ENCODE data around the gene PPM1F. TPM values are rescaled to one million over a fixed set of nuclear protein-coding genes. Genes with fewer than 3 reads are reported as not detected.

PPM1F gene
- total RNA-seq, 1 experiment from 2014 or later, result 54.8 TPM

GRCh38 chr22:21970800-21971617 lies 18.4 kb upstream of the PPM1F start:
- Histone ChIP-seq H3K36me3 (peaks cover 99% of the 10 kb centered on the region), H3K27ac (no peak overlapping the region), H3K4me3 (no peak overlapping the region), H3K9me3 (replicated peaks) (no peaks in the 10 kb centered on the region), H3K27me3 (replicated peaks) (no peaks in the 10 kb centered on the region), H3K4me1 (replicated peaks) (no peaks in the 10 kb centered on the region)
- DNase-seq (ENCODE audit: low read depth in 1 of 2, low spot score in 2 of 2), result no peak

DNA sequence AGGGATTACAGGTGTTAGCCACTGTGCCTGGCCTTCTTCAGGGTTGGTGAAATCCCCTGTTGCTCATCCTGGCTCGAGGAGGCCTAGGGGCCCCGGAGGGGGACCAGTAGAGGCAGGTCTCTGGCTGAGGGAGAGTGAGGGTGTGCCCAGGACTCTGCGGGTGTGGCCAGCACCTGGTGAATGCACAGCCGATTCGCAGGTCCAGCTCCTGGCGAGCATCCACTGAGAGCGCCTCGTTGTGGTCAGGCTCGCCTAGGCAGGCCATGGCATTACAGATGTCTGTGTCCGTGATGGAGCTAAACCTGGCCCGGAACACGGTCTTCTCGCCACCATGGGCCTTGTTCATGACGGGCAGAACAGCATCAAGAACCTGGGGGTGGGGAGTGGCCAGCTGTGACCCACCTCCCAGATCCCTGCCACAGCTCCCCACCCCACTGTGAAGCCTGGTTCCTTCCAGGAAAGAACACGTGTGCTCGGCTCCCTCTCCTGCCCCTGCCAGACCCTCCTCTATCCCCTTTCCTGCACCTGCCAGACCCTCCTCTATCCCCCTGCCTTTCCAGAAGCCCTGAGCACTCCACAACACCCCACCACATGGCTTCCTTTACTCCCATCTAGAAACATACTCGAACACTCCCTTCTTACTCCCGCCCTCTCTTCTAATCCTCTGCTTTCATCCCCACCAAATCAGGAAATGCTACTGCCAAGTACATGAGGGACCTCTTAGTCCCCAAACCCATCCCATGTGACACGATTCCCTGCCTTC lies 17.6 kb upstream of the PPM1F start:
- Histone ChIP-seq H3K9me3 (replicated peaks) (no peaks in the 10 kb centered on the region), H3K36me3 (peaks cover 94% of the 10 kb centered on the region), H3K27ac (no peak overlapping the region), H3K4me1 (replicated peaks) (no peaks in the 10 kb centered on the region), H3K27me3 (replicated peaks) (no peaks in the 10 kb centered on the region), H3K4me3 (no peak overlapping the region)
- no peak for DNase-seq (ENCODE audit: low read depth in 1 of 2, low spot score in 2 of 2)

DNA sequence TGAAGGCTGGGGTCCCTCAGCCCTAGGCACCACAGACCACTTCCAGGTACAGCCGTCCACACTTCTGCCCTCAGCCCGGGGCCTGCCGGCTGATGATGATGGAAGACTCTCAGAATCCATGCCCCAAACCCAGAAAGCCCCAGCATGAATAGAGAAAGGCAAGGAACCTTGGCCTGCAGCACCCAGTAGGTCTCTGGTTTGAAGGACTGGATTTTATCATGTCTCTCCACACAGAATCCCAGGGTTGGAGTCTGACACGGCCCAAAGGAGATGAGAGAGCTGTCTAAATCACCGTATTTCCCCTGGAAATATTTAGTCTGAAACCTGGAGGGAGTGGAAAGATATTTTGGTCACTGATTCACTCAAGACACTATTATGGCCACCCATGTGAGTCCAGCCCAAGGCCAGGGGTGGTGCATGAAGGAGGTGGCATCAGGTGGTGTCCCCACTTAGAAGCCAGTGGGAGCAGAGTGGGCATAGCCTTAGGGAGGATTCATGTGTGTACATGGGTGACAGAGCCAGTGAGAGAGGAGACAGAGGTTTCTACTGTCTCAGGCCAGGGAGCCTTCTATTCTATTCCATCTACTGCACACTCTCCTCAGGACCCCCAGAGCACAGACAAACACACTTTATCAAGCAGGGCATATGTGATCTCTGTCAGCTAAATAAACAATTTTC lies 15.9 kb upstream of the PPM1F start:
- peaks cover 94% of the 10 kb centered on the region for H3K36me3 ChIP-seq
- no peaks in the 10 kb centered on the region for H3K4me1 ChIP-seq (replicated peaks)
- DNase-seq (ENCODE audit: low read depth in 1 of 2, low spot score in 2 of 2), result no peak
- H3K4me3 ChIP-seq, result no peak overlapping the region
- no peak overlapping the region for H3K27ac ChIP-seq
- no peaks in the 10 kb centered on the region for H3K27me3 ChIP-seq (replicated peaks)
- H3K9me3 ChIP-seq (replicated peaks), result no peaks in the 10 kb centered on the region

DNA sequence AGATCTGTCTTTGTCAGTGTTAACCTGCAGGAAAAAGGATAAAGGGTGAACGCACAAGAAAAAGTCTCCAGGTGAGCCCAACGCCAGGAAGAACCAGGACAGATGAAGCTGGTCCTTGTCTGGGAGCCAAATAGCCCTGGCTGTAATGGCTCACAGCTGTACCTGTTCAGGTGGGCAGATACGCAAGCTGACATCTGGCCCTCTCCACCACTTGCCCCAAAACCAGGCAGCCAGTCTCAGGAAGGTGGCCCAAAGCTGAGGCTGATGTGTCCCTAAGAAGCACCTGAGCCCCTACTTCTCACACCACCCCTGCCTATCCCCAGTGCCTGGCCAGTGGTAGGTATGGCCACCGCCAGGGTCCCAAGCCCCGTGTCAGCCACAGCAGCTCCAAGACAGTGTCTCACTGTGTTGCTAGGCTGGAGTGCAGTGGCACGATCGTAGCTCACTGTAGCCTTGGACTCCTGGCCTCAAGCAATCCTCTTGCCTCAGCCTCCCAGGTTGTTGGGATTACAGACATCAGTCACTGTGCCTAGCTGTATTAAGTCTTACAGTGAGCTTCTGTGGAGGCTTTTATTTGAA lies 15.1 kb upstream of the PPM1F start:
- H3K4me3 ChIP-seq, result no peak overlapping the region
- DNase-seq (ENCODE audit: low read depth in 1 of 2, low spot score in 2 of 2), result no peak
- no peak overlapping the region for H3K27ac ChIP-seq
- peaks cover 92% of the 10 kb centered on the region for H3K36me3 ChIP-seq
- H3K4me1 ChIP-seq (replicated peaks), result no peaks in the 10 kb centered on the region
- no peaks in the 10 kb centered on the region for H3K27me3 ChIP-seq (replicated peaks)
- H3K9me3 ChIP-seq (replicated peaks), result no peaks in the 10 kb centered on the region

DNA sequence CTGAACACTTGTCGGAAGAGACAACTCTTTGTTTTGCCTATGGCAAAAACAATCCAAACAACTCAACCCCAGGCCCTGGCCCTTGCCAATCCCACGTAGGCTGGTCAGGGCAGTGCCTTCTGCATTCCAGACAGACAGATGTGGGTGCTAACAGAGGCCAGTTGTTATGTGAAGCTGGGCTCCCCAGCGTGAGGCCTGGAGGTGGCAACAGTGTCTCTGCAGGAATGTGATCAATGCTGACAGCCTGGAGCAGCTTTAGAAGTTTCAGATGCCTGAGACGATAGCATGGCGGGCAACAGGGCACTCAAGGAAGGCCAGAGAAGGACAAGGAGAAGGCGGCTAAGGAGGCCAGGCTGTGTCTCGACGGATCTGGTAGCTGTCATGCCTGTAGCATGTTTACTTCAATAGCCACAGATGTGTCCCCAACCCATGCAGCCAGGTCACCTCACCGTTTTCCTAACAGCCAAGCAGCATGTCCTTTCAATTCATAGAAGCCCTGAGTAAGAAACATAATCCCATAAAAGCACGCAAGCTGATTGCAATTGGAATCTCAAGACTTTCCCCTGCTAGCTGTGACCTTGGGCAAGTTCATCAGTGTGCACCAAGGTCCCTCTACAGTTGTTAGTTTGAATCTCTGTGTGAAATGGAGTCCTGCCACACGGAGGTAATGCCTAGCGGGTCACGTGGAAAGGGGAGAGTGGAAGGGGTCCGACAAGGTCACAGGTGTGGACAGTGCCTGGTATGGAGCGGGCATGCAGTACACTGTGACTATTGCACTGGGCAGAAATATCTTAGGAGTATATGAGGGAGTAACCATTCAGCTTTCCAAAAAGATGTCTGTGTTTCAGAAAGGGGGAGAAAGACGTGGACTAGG lies 14.2 kb upstream of the PPM1F start:
- no peaks in the 10 kb centered on the region for H3K9me3 ChIP-seq (replicated peaks)
- H3K4me3 ChIP-seq, result no peak overlapping the region
- H3K4me1 ChIP-seq (replicated peaks), result no peaks in the 10 kb centered on the region
- H3K36me3 ChIP-seq, result peaks cover 92% of the 10 kb centered on the region
- H3K27ac ChIP-seq, result no peak overlapping the region
- no peaks in the 10 kb centered on the region for H3K27me3 ChIP-seq (replicated peaks)
- no peak for DNase-seq (ENCODE audit: low read depth in 1 of 2, low spot score in 2 of 2)

GRCh38 chr22:21965762-21966288 lies 13.2 kb upstream of the PPM1F start:
- Histone ChIP-seq H3K36me3 (peaks cover 92% of the 10 kb centered on the region), H3K27ac (no peak overlapping the region), H3K27me3 (replicated peaks) (no peaks in the 10 kb centered on the region), H3K4me3 (no peak overlapping the region), H3K4me1 (replicated peaks) (no peaks in the 10 kb centered on the region), H3K9me3 (replicated peaks) (no peaks in the 10 kb centered on the region)
- no peak for DNase-seq (ENCODE audit: low read depth in 1 of 2, low spot score in 2 of 2)

- H3K9me3 ChIP-seq (replicated peaks), result no peaks in the 10 kb centered on the region
- no peak for DNase-seq (ENCODE audit: low read depth in 1 of 2, low spot score in 2 of 2)
- H3K36me3 ChIP-seq, result peaks cover 89% of the 10 kb centered on the region
- no peak overlapping the region for H3K4me3 ChIP-seq
- H3K27me3 ChIP-seq (replicated peaks), result no peaks in the 10 kb centered on the region
- H3K4me1 ChIP-seq (replicated peaks), result no peaks in the 10 kb centered on the region
- no peak overlapping the region for H3K27ac ChIP-seq
Measured at GRCh38 chr22:21964918-21965484, 12.4 kb upstream of the PPM1F start.

DNA sequence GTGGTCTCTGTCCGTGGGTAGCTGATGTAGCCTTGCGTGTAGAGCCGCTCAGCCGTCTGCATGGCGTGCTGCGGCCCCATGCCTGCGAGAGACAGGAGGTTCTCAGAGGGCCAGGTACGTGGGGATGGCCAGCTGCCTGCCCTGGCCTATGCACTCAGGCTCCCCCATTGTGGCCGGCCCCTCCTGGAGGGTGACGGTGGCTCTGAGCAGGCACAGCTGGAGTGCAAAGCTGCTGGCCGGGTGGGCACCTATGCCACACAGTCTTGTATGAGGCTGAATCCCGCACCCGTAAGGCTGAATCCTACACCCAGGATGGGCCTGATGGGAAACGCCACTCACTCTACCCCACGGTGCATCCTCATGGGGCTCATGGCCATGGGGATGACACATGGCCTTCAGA lies 11.6 kb upstream of the PPM1F start:
- no peak overlapping the region for H3K27ac ChIP-seq
- no peaks in the 10 kb centered on the region for H3K4me1 ChIP-seq (replicated peaks)
- no peaks in the 10 kb centered on the region for H3K9me3 ChIP-seq (replicated peaks)
- peaks cover 86% of the 10 kb centered on the region for H3K36me3 ChIP-seq
- no peak for DNase-seq (ENCODE audit: low read depth in 1 of 2, low spot score in 2 of 2)
- no peak overlapping the region for H3K4me3 ChIP-seq
- H3K27me3 ChIP-seq (replicated peaks), result no peaks in the 10 kb centered on the region

- no peak overlapping the region for H3K27ac ChIP-seq
- DNase-seq (ENCODE audit: low read depth in 1 of 2, low spot score in 2 of 2), result no peak
- H3K4me1 ChIP-seq (replicated peaks), result no peaks in the 10 kb centered on the region
- H3K27me3 ChIP-seq (replicated peaks), result no peaks in the 10 kb centered on the region
- H3K36me3 ChIP-seq, result peaks cover 86% of the 10 kb centered on the region
- no peak overlapping the region for H3K4me3 ChIP-seq
- no peaks in the 10 kb centered on the region for H3K9me3 ChIP-seq (replicated peaks)
Measured at GRCh38 chr22:21963790-21964211, 11.2 kb upstream of the PPM1F start.

DNA sequence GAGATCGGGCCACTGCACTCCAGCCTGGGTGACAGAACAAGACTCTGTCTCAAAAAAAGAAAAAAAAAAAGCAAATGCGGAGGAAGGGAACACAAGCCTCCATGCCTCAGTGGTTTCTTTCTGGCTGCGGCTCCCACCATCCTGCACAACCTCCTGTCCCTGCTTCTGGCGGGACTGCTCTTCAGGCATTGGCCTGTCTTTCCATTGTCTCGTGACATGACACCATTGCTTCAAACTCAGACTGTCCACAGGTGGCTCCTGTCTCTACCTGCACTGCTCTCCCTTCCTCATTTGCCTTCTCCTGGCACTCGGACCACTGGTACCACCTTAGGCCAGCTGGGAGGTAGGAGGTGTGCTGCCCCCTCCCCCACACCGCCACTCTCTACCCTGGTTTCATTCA lies 10.6 kb upstream of the PPM1F start:
- peaks cover 86% of the 10 kb centered on the region for H3K36me3 ChIP-seq
- H3K9me3 ChIP-seq (replicated peaks), result no peaks in the 10 kb centered on the region
- H3K27ac ChIP-seq, result no peak overlapping the region
- DNase-seq (ENCODE audit: low read depth in 1 of 2, low spot score in 2 of 2), result no peak
- H3K4me1 ChIP-seq (replicated peaks), result no peaks in the 10 kb centered on the region
- no peaks in the 10 kb centered on the region for H3K27me3 ChIP-seq (replicated peaks)
- no peak overlapping the region for H3K4me3 ChIP-seq

DNA sequence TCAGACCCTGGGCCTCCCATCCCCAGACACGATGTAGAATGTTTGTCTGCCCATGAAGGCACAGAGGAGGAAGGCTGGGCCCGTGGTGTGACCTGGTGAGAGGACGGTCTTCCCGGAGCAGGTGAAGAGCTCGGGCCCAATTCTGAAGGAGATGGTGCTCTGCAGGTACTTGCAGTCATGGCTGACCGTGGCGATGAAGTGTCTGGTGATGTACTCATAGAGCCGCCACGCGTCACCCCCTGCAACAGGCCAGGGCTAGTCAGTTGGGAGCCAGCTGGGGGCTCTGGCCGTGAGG lies 10.0 kb upstream of the PPM1F start:
- H3K36me3 ChIP-seq, result peaks cover 80% of the 10 kb centered on the region
- no peak overlapping the region for H3K27ac ChIP-seq
- H3K4me3 ChIP-seq, result no peak overlapping the region
- no peaks in the 10 kb centered on the region for H3K4me1 ChIP-seq (replicated peaks)
- DNase-seq (ENCODE audit: low read depth in 1 of 2, low spot score in 2 of 2), result no peak
- no peaks in the 10 kb centered on the region for H3K27me3 ChIP-seq (replicated peaks)
- no peaks in the 10 kb centered on the region for H3K9me3 ChIP-seq (replicated peaks)

DNA sequence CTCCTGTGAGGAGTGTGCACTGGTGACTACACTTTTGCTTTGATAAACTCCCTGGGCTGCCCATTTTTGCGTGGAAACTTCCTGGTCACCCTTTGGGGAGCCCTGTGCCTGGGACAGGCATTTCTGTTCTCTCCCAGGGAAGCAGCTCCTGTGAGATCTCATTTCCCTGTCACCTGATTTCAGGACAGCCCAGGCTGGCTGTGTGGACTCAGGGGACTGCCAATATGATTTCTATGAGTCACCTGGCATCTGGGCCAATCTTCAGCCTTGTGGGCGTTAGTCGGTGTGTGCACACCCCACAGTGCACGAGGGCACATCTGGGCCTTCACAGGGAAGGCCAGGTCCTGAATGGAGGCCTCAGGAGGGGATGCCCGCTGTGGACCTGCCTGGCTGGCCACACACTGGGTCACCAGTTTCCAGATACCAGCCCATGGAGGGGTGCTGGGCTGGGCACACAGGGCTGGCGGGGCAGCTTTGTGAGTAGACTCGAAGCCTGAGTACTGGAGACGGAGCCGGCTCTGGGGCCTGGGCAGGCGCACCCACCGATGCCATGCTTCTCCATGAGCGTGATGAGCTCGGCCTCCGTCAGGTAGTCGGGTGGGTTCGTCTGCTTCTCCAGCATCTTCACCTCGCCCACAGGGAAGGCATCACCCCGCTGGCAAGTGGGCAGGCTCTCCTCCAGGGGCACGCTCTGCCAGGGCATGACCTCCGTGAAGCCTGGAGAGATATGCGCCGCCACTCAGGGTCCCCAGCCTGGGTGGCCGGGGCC lies 9.4 kb upstream of the PPM1F start:
- no peaks in the 10 kb centered on the region for H3K9me3 ChIP-seq (replicated peaks)
- H3K4me3 ChIP-seq, result no peak overlapping the region
- no peak overlapping the region for H3K27ac ChIP-seq
- no peaks in the 10 kb centered on the region for H3K4me1 ChIP-seq (replicated peaks)
- H3K27me3 ChIP-seq (replicated peaks), result no peaks in the 10 kb centered on the region
- no peak for DNase-seq (ENCODE audit: low read depth in 1 of 2, low spot score in 2 of 2)
- peaks cover 75% of the 10 kb centered on the region for H3K36me3 ChIP-seq

Data from SJSA1 (cell line).